Liver (tissue), 3 donors: ENCODE data around the gene UGT1A8.

Source experiments
- ATF3 ChIP-seq: IDR thresholded peaks from 2 replicates; pipeline ENCODE4 v1.6.1; 2016; ENCODE audit warnings: antibody characterized with exemption
- CTCF ChIP-seq: fragments of 150-350 bp; IDR thresholded peaks from 2 replicates; pipeline ENCODE4 v1.5.1; 2017; ENCODE audit warnings: improper control_type of control experiment, low read depth, low read length; ENCODE audit not compliant: missing input control
- donor health status: healthy.
- donor health status: healthy.

GRCh38 chr2:233714121-233714520, 96.7 kb downstream of the UGT1A8 start:
- TF ChIP-seq ATF3 (no peak), CTCF (no peak)
